HG02884 (cell line): ENCODE results near the gene RBM8A.
A peak's percentile ranks its signal among the peaks of the same experiment; 100 is the strongest.
"Not testable (repeated sequence)": the region's sequence is repeated elsewhere in the genome, so short reads cannot be mapped to it uniquely, and the experiment has no call there.

Source experiments
- ATAC-seq: cut with Tn5 transposase; IDR thresholded peaks from one replicate; pipeline ENCODE4 v1.9.1; 2021; ENCODE audit warnings: mild to moderate bottlenecking, moderate library complexity; ENCODE audit not compliant: unreplicated experiment

Gene RBM8A

DNA sequence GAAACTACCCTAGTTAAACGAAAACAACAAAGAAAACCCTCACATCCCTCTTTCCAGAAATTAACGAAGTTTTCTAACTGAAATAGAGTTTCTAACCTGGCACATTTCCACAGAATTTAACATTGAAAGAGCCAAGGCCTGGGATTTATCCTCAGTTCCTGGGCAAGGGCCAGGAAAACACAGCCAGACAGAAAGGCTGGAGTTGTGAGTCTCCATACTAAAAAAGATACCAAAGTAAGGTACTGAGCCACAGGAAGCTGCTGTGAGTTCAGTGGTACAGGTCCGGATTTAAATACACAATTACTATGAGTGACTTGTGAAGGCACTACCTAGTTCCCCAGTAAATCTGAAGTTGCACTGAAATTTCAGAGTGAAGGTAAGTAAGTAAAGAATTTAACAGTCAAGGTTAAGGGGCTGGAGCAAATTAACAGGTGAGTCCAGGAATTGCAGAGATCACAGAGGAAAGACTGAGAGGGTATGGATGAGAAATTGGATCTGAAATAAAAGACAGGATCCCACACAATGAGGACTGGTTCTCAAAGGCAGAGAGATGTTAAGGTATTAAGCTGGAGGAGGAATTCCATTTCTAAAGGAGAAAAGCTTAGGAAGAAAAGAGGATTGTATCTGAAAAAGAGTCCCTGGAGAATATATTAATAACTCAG lies 29.6 kb upstream of the RBM8A start:
- ATAC-seq = no peak

GRCh38 chr1:145956361-145956760 lies 29.1 kb upstream of the RBM8A start:
- ATAC-seq = no peak

- no peak for ATAC-seq
These were observed 28.2 kb upstream of the RBM8A start for GRCh38 chr1:145955436-145955835.

DNA sequence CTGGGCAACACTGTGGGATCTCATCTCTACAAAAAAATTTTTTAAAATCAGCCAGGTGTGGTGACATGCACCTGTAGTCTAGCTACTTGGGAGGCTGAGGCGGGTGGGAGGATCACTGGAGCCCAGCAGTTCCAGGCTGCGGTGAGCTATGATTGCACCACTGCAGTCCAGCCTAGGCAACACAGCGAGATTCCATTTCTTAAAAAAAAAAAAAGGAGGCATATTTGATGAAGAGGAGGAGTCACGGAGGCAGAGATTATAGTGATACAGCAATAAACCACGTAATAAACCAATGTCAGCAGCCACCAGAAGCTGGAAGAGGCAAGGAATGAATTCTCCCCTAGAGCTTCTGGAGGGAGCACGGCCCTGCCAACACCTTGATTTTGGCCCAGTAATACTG lies 26.6 kb upstream of the RBM8A start:
- ATAC-seq = no peak

- ATAC-seq = no peak
These were observed 25.6 kb upstream of the RBM8A start for GRCh38 chr1:145952903-145953302.

- ATAC-seq = no peak
These were observed 24.2 kb upstream of the RBM8A start for GRCh38 chr1:145951526-145951925.

- ATAC-seq = no peak
These were observed 21.9 kb upstream of the RBM8A start for GRCh38 chr1:145949219-145949618.

DNA sequence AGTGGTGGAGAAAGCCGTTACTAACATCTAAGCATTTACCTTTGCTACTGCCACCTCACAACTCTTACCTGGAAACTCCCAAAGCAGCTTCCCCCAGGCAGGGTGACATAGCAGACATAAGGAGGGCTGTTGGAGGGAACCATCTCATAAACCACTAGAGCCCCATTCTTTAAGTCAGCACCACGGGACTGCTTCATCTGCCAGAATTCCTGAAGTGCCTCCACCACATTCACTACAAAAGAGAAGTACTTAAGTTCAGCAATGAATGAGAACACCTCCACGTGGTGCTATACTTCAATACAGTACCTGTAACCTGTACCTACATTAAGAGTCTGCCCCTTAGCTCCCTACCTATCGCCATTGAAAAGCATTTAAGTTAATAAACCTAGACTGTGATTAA lies 20.3 kb upstream of the RBM8A start:
- ATAC-seq = no peak

- ATAC-seq = no peak
These were observed 19.2 kb upstream of the RBM8A start for GRCh38 chr1:145946477-145946986.

- ATAC-seq = no peak
These were observed 17.2 kb upstream of the RBM8A start for GRCh38 chr1:145944532-145944931.

GRCh38 chr1:145942871-145943270 lies 15.6 kb upstream of the RBM8A start:
- ATAC-seq = no peak

- no peak for ATAC-seq
These were observed 15.1 kb upstream of the RBM8A start for GRCh38 chr1:145942405-145942804.

DNA sequence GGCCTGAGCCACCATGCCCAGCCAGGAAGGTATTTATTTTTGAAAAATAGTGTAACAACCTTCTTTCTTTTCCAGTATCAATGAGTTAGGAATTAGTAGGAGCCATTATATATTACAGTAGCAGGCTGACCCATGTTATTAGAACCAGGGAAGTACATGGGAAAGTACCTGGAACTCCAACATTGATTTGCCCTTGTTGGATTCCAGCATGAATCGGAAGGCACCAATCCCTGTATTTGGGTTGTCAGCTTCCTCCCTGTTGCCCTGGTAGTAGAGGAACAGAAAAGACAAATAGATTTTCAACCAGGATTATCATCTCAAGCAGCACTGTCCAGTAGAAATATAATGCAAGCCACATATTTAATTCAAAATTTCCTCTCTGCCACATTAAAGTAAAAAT lies 10.2 kb upstream of the RBM8A start:
- no peak for ATAC-seq

DNA sequence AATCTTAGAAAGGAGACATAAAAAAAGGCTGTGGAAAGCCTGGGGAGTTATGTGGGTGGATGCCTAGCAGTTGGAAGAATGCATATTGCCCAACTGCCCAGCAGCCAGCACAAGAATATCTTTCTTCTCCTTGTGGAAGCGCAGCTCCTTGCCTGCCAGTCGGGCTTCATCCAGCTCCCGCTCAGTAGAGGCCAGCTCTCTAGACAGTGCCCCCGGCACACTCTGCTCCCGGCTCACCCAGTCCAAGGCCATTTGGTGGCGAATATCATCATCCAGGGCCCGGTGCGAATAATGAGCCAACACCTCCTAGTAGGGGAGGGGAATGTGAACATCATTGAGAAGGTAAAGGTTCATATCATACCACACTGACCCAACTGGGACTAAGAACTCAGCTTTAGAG lies 9.0 kb upstream of the RBM8A start:
- ATAC-seq = no peak

DNA sequence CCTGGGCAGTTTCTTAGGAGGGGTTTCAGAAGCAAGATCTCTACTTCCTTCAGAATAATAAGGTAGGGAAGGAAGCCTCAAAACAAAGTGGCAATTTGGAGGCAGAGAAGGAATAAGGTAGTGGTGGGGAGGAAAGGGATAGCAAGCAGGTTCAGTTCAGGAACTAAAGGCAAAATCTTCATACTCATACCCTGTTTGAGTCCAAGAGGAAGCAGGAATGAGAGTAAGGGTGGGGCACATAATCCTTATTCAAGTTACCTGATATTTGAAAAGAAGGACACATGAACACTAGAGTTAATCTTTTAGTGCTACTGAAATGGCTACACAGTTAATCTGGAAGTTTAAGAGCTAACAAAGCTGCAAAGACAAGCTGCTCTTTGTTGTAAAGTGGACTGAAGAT lies 8.4 kb upstream of the RBM8A start:
- no peak for ATAC-seq

- not testable (repeated sequence) for ATAC-seq
These were observed 5.3 kb upstream of the RBM8A start for GRCh38 chr1:145932522-145933009.

- no peak for ATAC-seq
These were observed 796 bp upstream of the RBM8A start for GRCh38 chr1:145927916-145928643.

DNA sequence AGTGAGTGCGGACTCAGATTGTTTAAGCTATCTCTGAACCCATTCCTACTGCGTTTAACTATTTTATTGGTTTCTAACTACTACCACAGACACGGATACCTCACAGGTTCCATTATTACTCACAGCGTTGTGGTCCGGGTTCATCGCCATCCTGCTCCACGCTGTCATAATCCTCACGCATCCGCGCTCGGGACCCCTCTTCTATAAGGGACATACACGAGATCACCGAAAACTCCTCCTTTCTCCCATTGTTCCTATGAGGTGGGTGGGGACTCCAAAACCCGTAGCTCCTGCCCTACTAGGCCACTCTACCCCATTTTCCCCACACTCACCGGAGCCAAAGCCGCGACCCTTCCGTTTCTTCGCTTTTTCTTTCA lies 610 bp downstream of the RBM8A start:
- ATAC-seq = no peak

DNA sequence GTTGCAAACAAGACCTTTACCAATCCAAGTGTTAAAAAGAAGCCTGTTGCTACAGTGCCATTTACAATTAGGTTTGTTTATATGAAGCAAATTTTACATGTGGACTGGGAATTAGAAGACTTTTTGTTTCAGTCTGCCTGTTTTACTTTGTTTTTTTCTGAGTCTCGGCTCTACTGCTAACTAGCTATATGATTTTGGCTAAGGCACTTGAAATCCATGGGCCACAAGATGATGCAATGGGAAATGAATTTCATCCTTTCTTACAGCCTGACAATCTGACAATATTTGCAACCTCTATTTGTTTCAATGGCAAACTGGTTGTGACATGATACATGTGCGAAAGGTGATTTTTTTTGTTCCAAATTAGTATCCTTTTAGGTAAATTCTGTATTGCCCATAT lies 5.0 kb downstream of the RBM8A start:
- ATAC-seq = no peak

GRCh38 chr1:145920297-145920696 lies 7.0 kb downstream of the RBM8A start:
- ATAC-seq = not testable (repeated sequence)

- ATAC-seq = peak; percentile 8
These were observed 8.0 kb downstream of the RBM8A start for GRCh38 chr1:145918992-145919939.
